Uterus (tissue), 4 donors: ENCODE data around the gene TEX261. TPM values are rescaled to one million over a fixed set of nuclear protein-coding genes. Genes with fewer than 3 reads are reported as not detected.

ENCODE experiments used
- DNase-seq, 2 donors: peaks; one replicate each; pipeline ENCODE4 v3.0.0-alpha.2; 2019 to 2020
- H3K27ac ChIP-seq, 2 donors: fragments of 200-600 bp; sonication (generic); 1 replicate in 1 of 2; 2 replicates in 1 of 2; pipeline ENCODE4 v1.5.1; 2016 to 2018
- H3K27me3 ChIP-seq, 2 donors: fragments of 200-600 bp; sonication (generic); one replicate each; pipeline ENCODE4 v1.5.1; 2018 to 2019; ENCODE audit warnings: control low read depth in 1 of 2
- H3K36me3 ChIP-seq, 2 donors: fragments of 200-600 bp; sonication (generic); one replicate each; pipeline ENCODE4 v1.5.1; 2019; ENCODE audit warnings: control low read depth in 1 of 2
- H3K4me1 ChIP-seq, 2 donors: fragments of 200-600 bp; sonication (generic); one replicate each; pipeline ENCODE4 v1.5.1; 2018 to 2019; ENCODE audit warnings: control low read depth in 1 of 2
- H3K4me3 ChIP-seq, 2 donors: fragments of 200-600 bp; sonication (generic); 1 replicate in 1 of 2; 2 replicates in 1 of 2; pipeline ENCODE4 v1.5.1; 2018 to 2019; ENCODE audit warnings: mild to moderate bottlenecking in 1 of 2
- H3K9me3 ChIP-seq, 2 donors: fragments of 200-600 bp; sonication (generic); one replicate each; pipeline ENCODE4 v1.5.1; 2019; ENCODE audit warnings: control low read depth in 1 of 2
- CTCF ChIP-seq, 4 experiments: fragments of 200-600 bp in 2 of 4; fragments of 450-650 bp in 2 of 4; sonication (generic) in 2 of 4; IDR thresholded peaks; one replicate each; pipeline ENCODE4 v1.5.1; 2016 to 2019; ENCODE audit warnings: antibody characterized with exemption in 4 of 4, mild to moderate bottlenecking in 2 of 4, moderate library complexity in 1 of 4
- POLR2A ChIP-seq, 2 donors: fragments of 450-650 bp; IDR thresholded peaks; one replicate each; pipeline ENCODE4 v1.6.1; 2016; ENCODE audit warnings: antibody characterized with exemption in 2 of 2, mild to moderate bottlenecking in 1 of 2, moderate library complexity in 1 of 2
- intact Hi-C: fragments of 100-400 bp; cut with DNase I; formaldehyde crosslinking; loops from one replicate; pipeline ENCODE4 v1.15.1; 2023; ENCODE audit warnings: low total_unique reads
- total RNA-seq, 4 donors: library from RNA; depleted of rRNA in 3 of 4; stranded (reverse); fragments of >200 nt in 3 of 4; gene quantifications; one replicate each; pipeline versions ENCODE4 v1.1.0 to v1.2.4, GENCODE V29; 2014 to 2023
- donor health status: DM: yes; HTN: yes; CAD: no.

Gene TEX261
- total RNA-seq, 4 donors from 2014 or later, result 10.2 to 81.8 (median 53.7) TPM

- Histone ChIP-seq H3K36me3 (no peaks in the 10 kb centered on the region), H3K27me3 (no peaks in the 10 kb centered on the region), H3K27ac (no peak overlapping the region), H3K9me3 (no peaks in the 10 kb centered on the region), H3K4me1 (no peaks in the 10 kb centered on the region), H3K4me3 (no peak overlapping the region)
- peak; percentile 3 to 5 for DNase-seq
- no peak for TF ChIP-seq POLR2A (IDR thresholded peaks at IDR 0.05)
- no peak for TF ChIP-seq CTCF (IDR thresholded peaks at IDR 0.05)
- intact Hi-C loops, result no loop called here
Observed at GRCh38 chr2:70985956-70986355, 8.7 kb downstream of the TEX261 start.

DNA sequence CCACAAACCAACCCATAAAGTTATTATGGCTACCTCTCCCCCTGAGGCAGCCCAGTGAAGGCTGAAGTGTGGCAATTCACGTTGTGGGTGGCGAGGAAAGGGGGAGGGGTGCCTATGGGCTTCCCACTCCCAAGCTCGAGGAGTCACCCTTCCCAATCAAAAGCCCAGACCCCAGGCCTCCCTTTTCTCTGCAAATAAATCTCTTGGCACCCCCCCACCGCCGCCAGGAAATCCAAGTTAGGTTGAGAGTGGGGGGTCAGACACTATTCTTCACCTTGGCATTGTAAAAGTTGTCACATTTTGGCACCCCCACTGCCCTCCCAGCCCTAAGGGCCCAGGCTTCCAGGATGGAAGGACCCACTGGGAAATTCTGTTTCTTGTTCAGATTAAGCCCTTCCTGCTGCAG, 9.4 kb downstream of the TEX261 start:
- Histone ChIP-seq H3K4me1 (no peaks in the 10 kb centered on the region), H3K4me3 (no peak overlapping the region), H3K36me3 (no peaks in the 10 kb centered on the region), H3K9me3 (no peaks in the 10 kb centered on the region), H3K27ac (no peak overlapping the region), H3K27me3 (no peaks in the 10 kb centered on the region)
- DNase-seq, result peak in 1 of 2 donors; percentile 9
- no peak for TF ChIP-seq CTCF (IDR thresholded peaks at IDR 0.05)
- intact Hi-C loops, result no loop called here

- peak in 1 of 2 donors; percentile 46 for DNase-seq
- intact Hi-C loops, result no loop called here
- TF ChIP-seq POLR2A (IDR thresholded peaks at IDR 0.05), result no peak
- peak in 3 of 4 experiments; percentile 39 to 63 (median 42) for TF ChIP-seq CTCF (IDR thresholded peaks at IDR 0.05)
- no peak overlapping the region for H3K27ac ChIP-seq
- H3K4me3 ChIP-seq, result no peak overlapping the region
- H3K9me3 ChIP-seq, result no peaks in the 10 kb centered on the region
- no peaks in the 10 kb centered on the region for H3K27me3 ChIP-seq
- H3K36me3 ChIP-seq, result no peaks in the 10 kb centered on the region
- H3K4me1 ChIP-seq, result no peaks in the 10 kb centered on the region
Observed at GRCh38 chr2:70984576-70985282, 9.9 kb downstream of the TEX261 start.

GRCh38 chr2:70984228-70984575, 10.5 kb downstream of the TEX261 start:
- DNase-seq, result peak in 1 of 2 donors; percentile 5
- Histone ChIP-seq H3K27me3 (no peaks in the 10 kb centered on the region), H3K27ac (no peak overlapping the region), H3K36me3 (no peaks in the 10 kb centered on the region), H3K4me1 (no peaks in the 10 kb centered on the region), H3K4me3 (no peak overlapping the region), H3K9me3 (no peaks in the 10 kb centered on the region)
- TF ChIP-seq CTCF (IDR thresholded peaks at IDR 0.05) (no peak), POLR2A (IDR thresholded peaks at IDR 0.05) (no peak)
- intact Hi-C loops, result no loop called here

DNA sequence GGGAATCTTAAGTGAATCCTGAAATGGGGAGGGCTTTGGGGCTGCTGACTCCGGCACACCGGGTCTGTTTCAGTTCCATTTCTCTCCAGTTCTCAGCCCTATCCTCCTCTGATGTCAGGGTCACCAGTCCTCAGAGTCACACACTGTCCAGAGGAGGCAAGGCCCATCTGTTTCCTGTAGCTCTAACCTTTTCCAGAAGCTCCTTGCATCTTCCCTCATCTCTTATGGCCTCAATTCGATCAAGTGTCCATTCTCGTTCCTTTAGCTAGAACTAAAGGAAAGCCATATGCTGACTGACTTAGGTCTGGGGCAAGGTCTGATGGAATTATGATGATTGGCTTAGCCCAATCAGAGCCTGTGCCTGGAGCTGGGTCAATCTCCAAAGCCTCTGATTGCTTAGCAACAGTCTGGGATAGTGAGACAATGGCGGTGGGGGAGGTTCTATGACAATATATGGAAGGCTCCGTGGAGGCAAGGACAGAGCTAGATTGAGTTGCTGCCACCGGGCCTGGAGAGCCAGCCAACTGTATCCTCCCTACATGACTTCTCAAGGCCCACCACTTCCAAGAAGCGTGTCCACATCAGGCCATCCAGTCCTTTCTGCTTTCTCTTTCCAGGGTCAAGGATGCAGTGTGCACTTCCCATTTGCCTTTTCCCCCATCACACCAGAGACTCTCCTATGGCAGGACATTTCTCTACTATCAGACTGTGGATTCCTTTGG, 11.0 kb downstream of the TEX261 start:
- TF ChIP-seq CTCF (IDR thresholded peaks at IDR 0.05), result no peak
- TF ChIP-seq POLR2A (IDR thresholded peaks at IDR 0.05), result no peak
- no peaks in the 10 kb centered on the region for H3K36me3 ChIP-seq

More for the DNA sequence above, 11.0 kb downstream of the TEX261 start:
- Histone ChIP-seq H3K4me1 (no peaks in the 10 kb centered on the region), H3K9me3 (no peaks in the 10 kb centered on the region), H3K27ac (no peak overlapping the region), H3K4me3 (no peak overlapping the region), H3K27me3 (no peaks in the 10 kb centered on the region)
- DNase-seq, result peak in 1 of 2 donors; percentile 8
- intact Hi-C loops, result no loop called here
